ENCODE results near the gene FADS1. TPM values are rescaled to one million over a fixed set of nuclear protein-coding genes. Genes with fewer than 3 reads are reported as not detected.

Gene FADS1
- total RNA-seq, 1 experiment from 2014 or later = 105 TPM

DNA sequence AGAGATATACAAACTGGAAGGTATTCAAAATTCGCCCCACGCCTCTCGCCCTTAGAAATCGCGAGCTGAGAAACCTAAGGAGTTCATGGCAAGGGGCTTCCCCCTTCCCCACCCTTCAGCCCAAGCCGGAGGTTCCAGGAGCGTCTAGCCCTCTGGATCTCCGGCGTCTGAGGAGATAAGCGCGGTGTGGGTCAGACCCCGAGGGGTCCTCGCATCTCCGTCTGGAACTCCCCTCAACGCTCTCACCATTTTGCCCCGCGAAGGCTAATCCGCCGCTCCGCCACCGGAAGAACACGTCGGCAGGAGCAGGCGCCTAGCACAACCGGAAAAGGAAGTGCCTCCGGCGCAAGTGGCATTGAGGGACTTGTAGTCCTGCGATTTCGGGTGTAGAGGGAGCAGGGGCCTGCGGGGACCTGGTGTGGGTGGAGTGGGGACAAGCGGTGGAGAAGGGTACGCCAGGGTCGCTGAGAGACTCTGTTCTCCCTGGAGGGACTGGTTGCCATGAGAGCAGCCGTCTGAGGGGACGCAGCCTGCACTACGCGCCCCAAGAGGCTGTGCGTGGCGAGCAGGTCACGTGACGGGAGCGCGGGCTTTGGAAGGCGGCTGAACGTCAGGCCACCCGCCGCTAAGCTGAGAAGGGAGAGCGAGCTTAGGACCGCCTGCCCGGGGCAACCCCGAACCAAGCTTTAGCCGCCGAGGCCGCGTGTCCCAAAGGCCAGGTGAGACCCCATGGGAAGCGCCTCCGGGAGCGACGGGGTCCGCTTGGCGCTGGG lies 24.3 kb downstream of the FADS1 start, which contains the start of the genes FEN1 and TMEM258 (continued):
- TF ChIP-seq, protein P1, sequence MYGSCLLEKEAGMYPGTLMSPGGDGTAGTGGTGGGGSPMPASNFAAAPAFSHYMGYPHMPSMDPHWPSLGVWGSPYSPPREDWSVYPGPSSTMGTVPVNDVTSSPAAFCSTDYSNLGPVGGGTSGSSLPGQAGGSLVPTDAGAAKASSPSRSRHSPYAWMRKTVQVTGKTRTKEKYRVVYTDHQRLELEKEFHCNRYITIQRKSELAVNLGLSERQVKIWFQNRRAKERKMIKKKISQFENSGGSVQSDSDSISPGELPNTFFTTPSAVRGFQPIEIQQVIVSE (CRISPR knock-in tag; IDR thresholded peaks at IDR 0.05; ENCODE audit: borderline replicate concordance) = no peak
- TF ChIP-seq, protein P2, sequence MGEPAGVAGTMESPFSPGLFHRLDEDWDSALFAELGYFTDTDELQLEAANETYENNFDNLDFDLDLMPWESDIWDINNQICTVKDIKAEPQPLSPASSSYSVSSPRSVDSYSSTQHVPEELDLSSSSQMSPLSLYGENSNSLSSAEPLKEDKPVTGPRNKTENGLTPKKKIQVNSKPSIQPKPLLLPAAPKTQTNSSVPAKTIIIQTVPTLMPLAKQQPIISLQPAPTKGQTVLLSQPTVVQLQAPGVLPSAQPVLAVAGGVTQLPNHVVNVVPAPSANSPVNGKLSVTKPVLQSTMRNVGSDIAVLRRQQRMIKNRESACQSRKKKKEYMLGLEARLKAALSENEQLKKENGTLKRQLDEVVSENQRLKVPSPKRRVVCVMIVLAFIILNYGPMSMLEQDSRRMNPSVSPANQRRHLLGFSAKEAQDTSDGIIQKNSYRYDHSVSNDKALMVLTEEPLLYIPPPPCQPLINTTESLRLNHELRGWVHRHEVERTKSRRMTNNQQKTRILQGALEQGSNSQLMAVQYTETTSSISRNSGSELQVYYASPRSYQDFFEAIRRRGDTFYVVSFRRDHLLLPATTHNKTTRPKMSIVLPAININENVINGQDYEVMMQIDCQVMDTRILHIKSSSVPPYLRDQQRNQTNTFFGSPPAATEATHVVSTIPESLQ (CRISPR knock-in tag; IDR thresholded peaks at IDR 0.05) = no peak
- TF ChIP-seq RORB (CRISPR knock-in tag; IDR thresholded peaks at IDR 0.05) = no peak
- no peak for TF ChIP-seq TEAD4 (CRISPR knock-in tag; IDR thresholded peaks at IDR 0.05)
- peak; percentile 66; the same call in 1 of the 2 replicates for TF ChIP-seq CREM (CRISPR knock-in tag; IDR thresholded peaks at IDR 0.05)
- TF ChIP-seq, protein P3, sequence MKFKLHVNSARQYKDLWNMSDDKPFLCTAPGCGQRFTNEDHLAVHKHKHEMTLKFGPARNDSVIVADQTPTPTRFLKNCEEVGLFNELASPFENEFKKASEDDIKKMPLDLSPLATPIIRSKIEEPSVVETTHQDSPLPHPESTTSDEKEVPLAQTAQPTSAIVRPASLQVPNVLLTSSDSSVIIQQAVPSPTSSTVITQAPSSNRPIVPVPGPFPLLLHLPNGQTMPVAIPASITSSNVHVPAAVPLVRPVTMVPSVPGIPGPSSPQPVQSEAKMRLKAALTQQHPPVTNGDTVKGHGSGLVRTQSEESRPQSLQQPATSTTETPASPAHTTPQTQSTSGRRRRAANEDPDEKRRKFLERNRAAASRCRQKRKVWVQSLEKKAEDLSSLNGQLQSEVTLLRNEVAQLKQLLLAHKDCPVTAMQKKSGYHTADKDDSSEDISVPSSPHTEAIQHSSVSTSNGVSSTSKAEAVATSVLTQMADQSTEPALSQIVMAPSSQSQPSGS (CRISPR knock-in tag; IDR thresholded peaks at IDR 0.05; ENCODE audit: borderline replicate concordance, low read depth) = no peak
- TF ChIP-seq, protein P4, sequence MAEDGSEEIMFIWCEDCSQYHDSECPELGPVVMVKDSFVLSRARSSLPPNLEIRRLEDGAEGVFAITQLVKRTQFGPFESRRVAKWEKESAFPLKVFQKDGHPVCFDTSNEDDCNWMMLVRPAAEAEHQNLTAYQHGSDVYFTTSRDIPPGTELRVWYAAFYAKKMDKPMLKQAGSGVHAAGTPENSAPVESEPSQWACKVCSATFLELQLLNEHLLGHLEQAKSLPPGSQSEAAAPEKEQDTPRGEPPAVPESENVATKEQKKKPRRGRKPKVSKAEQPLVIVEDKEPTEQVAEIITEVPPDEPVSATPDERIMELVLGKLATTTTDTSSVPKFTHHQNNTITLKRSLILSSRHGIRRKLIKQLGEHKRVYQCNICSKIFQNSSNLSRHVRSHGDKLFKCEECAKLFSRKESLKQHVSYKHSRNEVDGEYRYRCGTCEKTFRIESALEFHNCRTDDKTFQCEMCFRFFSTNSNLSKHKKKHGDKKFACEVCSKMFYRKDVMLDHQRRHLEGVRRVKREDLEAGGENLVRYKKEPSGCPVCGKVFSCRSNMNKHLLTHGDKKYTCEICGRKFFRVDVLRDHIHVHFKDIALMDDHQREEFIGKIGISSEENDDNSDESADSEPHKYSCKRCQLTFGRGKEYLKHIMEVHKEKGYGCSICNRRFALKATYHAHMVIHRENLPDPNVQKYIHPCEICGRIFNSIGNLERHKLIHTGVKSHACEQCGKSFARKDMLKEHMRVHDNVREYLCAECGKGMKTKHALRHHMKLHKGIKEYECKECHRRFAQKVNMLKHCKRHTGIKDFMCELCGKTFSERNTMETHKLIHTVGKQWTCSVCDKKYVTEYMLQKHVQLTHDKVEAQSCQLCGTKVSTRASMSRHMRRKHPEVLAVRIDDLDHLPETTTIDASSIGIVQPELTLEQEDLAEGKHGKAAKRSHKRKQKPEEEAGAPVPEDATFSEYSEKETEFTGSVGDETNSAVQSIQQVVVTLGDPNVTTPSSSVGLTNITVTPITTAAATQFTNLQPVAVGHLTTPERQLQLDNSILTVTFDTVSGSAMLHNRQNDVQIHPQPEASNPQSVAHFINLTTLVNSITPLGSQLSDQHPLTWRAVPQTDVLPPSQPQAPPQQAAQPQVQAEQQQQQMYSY (CRISPR knock-in tag; IDR thresholded peaks at IDR 0.05) = no peak
- TF ChIP-seq OVOL2 (CRISPR knock-in tag; IDR thresholded peaks at IDR 0.05; ENCODE audit: borderline replicate concordance) = no peak
- no peak for TF ChIP-seq HMGA2 (CRISPR knock-in tag; IDR thresholded peaks at IDR 0.05)
- TF ChIP-seq, protein P5, sequence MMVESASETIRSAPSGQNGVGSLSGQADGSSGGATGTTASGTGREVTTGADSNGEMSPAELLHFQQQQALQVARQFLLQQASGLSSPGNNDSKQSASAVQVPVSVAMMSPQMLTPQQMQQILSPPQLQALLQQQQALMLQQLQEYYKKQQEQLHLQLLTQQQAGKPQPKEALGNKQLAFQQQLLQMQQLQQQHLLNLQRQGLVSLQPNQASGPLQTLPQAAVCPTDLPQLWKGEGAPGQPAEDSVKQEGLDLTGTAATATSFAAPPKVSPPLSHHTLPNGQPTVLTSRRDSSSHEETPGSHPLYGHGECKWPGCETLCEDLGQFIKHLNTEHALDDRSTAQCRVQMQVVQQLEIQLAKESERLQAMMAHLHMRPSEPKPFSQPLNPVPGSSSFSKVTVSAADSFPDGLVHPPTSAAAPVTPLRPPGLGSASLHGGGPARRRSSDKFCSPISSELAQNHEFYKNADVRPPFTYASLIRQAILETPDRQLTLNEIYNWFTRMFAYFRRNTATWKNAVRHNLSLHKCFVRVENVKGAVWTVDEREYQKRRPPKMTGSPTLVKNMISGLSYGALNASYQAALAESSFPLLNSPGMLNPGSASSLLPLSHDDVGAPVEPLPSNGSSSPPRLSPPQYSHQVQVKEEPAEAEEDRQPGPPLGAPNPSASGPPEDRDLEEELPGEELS (CRISPR knock-in tag; IDR thresholded peaks at IDR 0.05) = no peak; the same call in 1 of the 2 replicates
- no peak for TF ChIP-seq NFATC4 (CRISPR knock-in tag; IDR thresholded peaks at IDR 0.05)
- TF ChIP-seq, protein P6, sequence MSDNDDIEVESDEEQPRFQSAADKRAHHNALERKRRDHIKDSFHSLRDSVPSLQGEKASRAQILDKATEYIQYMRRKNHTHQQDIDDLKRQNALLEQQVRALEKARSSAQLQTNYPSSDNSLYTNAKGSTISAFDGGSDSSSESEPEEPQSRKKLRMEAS (CRISPR knock-in tag; IDR thresholded peaks at IDR 0.05) = peak; percentile 84
- TF ChIP-seq TP53 (CRISPR knock-in tag; IDR thresholded peaks at IDR 0.05) = no peak
- TF ChIP-seq, protein P7, sequence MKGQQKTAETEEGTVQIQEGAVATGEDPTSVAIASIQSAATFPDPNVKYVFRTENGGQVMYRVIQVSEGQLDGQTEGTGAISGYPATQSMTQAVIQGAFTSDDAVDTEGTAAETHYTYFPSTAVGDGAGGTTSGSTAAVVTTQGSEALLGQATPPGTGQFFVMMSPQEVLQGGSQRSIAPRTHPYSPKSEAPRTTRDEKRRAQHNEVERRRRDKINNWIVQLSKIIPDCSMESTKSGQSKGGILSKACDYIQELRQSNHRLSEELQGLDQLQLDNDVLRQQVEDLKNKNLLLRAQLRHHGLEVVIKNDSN (CRISPR knock-in tag; IDR thresholded peaks at IDR 0.05) = peak; percentile 100
- TF ChIP-seq ZNF317 (CRISPR knock-in tag; IDR thresholded peaks at IDR 0.05; ENCODE audit: borderline replicate concordance, low read depth) = no peak
- no peak for TF ChIP-seq ZNF396 (CRISPR knock-in tag; IDR thresholded peaks at IDR 0.05; ENCODE audit: borderline replicate concordance)
- TF ChIP-seq, protein P8, sequence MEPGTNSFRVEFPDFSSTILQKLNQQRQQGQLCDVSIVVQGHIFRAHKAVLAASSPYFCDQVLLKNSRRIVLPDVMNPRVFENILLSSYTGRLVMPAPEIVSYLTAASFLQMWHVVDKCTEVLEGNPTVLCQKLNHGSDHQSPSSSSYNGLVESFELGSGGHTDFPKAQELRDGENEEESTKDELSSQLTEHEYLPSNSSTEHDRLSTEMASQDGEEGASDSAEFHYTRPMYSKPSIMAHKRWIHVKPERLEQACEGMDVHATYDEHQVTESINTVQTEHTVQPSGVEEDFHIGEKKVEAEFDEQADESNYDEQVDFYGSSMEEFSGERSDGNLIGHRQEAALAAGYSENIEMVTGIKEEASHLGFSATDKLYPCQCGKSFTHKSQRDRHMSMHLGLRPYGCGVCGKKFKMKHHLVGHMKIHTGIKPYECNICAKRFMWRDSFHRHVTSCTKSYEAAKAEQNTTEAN (CRISPR knock-in tag; IDR thresholded peaks at IDR 0.05) = no peak
- TF ChIP-seq, protein P9, sequence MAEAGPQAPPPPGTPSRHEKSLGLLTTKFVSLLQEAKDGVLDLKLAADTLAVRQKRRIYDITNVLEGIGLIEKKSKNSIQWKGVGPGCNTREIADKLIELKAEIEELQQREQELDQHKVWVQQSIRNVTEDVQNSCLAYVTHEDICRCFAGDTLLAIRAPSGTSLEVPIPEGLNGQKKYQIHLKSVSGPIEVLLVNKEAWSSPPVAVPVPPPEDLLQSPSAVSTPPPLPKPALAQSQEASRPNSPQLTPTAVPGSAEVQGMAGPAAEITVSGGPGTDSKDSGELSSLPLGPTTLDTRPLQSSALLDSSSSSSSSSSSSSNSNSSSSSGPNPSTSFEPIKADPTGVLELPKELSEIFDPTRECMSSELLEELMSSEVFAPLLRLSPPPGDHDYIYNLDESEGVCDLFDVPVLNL (CRISPR knock-in tag; IDR thresholded peaks at IDR 0.05; ENCODE audit: borderline replicate concordance, low read depth) = peak; percentile 97
- peak; percentile 47; the same call in 1 of the 2 replicates for TF ChIP-seq SP1 (CRISPR knock-in tag; conservative IDR thresholded peaks at IDR 0.05)
- TF ChIP-seq ATF1 (CRISPR knock-in tag; IDR thresholded peaks at IDR 0.05) = no peak
- TF ChIP-seq RELA (CRISPR knock-in tag; IDR thresholded peaks at IDR 0.05; ENCODE audit: borderline replicate concordance) = no peak
- TF ChIP-seq IRF2 (CRISPR knock-in tag; IDR thresholded peaks at IDR 0.05; ENCODE audit: borderline replicate concordance, low read depth) = no peak
- no peak for TF ChIP-seq GRHL2 (CRISPR knock-in tag; IDR thresholded peaks at IDR 0.05; ENCODE audit: insufficient replicate concordance, severe bottlenecking)
- TF ChIP-seq, protein P10, sequence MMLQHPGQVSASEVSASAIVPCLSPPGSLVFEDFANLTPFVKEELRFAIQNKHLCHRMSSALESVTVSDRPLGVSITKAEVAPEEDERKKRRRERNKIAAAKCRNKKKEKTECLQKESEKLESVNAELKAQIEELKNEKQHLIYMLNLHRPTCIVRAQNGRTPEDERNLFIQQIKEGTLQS (CRISPR knock-in tag; conservative IDR thresholded peaks at IDR 0.05) = no peak
